GM12873 (cell line): ENCODE measurements around the gene FOXR2.

Source experiments
- CTCF ChIP-seq: IDR thresholded peaks from 2 replicates; pipeline ENCODE4 v1.5.1; 2012; ENCODE audit warnings: low read depth, mild to moderate bottlenecking, moderate library complexity, low read length, control low read depth; ENCODE audit not compliant: insufficient read depth; ENCODE audit errors: missing control alignments

Gene FOXR2, protein sequence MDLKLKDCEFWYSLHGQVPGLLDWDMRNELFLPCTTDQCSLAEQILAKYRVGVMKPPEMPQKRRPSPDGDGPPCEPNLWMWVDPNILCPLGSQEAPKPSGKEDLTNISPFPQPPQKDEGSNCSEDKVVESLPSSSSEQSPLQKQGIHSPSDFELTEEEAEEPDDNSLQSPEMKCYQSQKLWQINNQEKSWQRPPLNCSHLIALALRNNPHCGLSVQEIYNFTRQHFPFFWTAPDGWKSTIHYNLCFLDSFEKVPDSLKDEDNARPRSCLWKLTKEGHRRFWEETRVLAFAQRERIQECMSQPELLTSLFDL

GRCh38 chrX:55623100-55623499 is at the start of gene FOXR2:
Gene FOXR2, plus strand, starts transcription at chrX:55623400. Its CDS starts 312 bp downstream, at chrX:55623712.
- no peak for TF ChIP-seq CTCF

DNA sequence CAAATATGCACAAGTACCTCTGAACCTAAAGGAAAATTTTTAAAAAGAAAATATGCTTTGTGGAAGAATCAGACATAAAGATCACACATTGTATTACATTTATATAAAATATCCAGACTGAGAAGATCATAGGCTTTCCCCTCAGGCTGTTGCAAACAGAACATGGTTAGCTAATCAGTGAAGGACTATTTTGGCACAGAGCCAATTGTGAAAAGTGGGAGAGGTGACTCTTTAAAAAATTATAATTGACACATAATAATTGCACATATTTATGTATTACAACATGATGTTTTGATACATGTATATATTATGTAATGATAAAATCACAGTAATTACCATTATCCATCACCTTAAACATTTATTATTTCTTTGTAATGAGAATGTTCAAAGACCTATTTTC is 44.1 kb upstream of the FOXR2 start:
- no peak for TF ChIP-seq CTCF

DNA sequence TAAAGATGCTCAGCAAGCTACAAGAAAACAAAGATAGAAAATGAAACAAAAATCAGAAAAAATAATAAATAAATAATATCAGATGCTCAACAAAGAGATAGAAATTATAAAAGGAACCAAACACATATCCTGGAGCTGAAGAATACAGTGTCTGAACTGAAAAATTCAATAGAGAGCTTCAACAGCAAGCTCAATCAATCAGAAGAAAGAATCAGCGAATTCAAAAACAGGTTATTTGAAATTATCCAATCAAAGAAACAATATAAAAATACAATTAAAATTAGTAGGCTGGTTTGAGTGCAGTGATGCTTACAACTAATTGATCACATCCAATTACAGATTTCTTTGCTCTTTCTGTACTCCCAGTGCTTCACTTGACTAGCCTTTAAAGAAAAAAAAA is 40.8 kb upstream of the FOXR2 start:
- no peak for TF ChIP-seq CTCF

- no peak for TF ChIP-seq CTCF
Observed at GRCh38 chrX:55593296-55593695, 29.9 kb upstream of the FOXR2 start.

DNA sequence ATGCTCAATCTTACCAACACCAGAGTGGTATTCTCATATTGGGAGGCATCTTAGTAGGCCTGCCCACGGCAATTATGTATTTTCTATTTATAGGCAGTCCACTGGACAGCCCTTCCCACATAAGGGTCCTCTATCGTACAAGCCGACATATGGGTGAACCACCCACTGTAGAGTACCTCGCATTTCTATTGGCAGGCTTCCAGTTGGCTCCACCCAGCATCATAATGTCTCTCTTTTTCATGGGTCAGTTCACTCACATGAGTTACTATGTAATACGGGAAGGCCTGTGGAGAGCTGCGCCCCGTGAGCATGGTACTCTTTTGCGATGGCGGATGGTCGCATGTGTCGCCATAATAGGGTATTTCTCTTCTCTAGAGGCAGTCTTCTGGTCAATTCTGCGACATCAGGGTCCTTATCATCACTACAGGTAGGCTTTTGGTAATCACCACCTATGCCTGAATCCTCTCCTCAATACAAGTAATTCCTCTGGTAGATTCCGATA is 29.4 kb upstream of the FOXR2 start:
- TF ChIP-seq CTCF, result no peak

DNA sequence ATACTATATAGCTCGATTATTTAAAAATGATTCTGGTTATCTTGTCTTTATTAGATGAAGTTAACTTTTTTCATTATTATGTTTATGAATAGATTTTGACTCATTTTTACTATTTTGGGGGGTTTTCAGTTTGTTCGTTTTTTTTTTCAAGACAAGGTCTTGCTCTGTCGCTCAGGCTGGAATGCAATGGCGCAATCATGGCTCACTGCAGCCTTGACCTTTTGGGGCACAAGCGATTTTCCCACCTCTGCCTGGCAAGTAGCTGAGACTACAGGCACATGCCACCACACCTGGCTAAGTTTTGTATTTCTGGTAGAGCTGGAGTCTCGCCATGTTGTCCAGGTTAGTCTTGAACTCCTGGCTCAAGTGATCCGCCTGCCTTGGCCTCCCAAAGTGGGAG is 24.9 kb upstream of the FOXR2 start:
- TF ChIP-seq CTCF, result no peak

DNA sequence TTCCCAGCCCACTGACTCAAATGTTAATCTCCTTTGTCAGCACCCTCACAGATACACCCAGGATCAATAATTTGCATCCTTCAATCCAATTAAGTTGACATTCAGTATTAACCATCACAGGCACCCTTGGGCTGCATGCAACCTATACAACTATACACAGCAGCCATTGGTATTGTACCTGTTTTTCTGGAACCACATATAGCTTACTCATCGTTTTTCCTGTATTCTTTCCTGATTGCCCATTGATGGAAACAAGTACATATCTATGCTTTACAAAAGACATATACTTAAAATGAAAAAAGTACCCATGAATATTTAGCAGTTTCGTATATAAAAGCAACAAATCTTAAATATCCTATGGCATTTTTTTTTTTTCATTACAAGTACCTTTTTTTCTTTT is 3.7 kb upstream of the FOXR2 start:
- TF ChIP-seq CTCF, result no peak
